Suprapubic skin (tissue), 4 donors: ENCODE data around the gene RGS7.

Experiments used
- CTCF ChIP-seq, 2 donors: fragments of 200-600 bp in 1 of 2; fragments of 450-650 bp in 1 of 2; sonication (generic) in 1 of 2; IDR thresholded peaks; one replicate each; pipeline ENCODE4 v1.5.1; 2016 to 2019; ENCODE audit warnings: antibody characterized with exemption in 2 of 2, mild to moderate bottlenecking in 1 of 2, moderate library complexity in 1 of 2
- EP300 ChIP-seq: sonication (generic); formaldehyde crosslinking; IDR thresholded peaks from one replicate; pipeline ENCODE4 v1.6.1; 2017; ENCODE audit warnings: antibody characterized with exemption
- POLR2A ChIP-seq, 2 donors: fragments of 450-650 bp; IDR thresholded peaks; one replicate each; pipeline ENCODE4 v1.6.1; 2017; ENCODE audit warnings: antibody characterized with exemption in 2 of 2, mild to moderate bottlenecking in 2 of 2, moderate library complexity in 2 of 2
- POLR2AphosphoS5 ChIP-seq, 3 donors: sonication (generic); formaldehyde crosslinking; IDR thresholded peaks; one replicate each; pipeline ENCODE4 v1.6.1; 2017; ENCODE audit warnings: antibody characterized with exemption in 3 of 3

DNA sequence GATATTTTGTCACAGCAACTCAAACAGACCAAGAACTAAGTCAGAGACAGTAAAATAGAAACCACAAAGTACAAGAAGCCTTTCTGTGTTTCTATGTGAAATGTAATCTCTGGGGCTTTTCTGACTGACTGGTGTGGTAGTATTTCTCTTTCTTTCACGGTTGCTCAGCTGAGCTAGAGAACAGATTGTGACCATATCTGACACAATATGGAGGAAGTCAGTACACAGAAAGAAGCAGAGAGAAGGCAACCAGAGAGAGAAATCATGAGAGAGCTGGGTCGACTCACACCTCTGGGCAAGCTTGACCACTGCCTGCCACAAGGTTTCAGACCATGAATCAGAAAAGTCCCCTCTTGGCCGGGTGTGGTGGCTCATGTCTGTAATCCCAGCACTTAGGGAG lies 536.2 kb downstream of the RGS7 start:
- TF ChIP-seq CTCF (IDR thresholded peaks at IDR 0.05) = no peak
- TF ChIP-seq POLR2A (IDR thresholded peaks at IDR 0.05) = no peak
- TF ChIP-seq POLR2AphosphoS5 (IDR thresholded peaks at IDR 0.05) = no peak
- no peak for TF ChIP-seq EP300
